ENCODE results near the gene ENPP5. TPM values are rescaled to one million over a fixed set of nuclear protein-coding genes. Genes with fewer than 3 reads are reported as not detected.

ENPP5 gene
- total and polyA plus RNA-seq, 2 donors (not counting 1 experiment from before 2014, with no cell fraction given): 1.4 to 2.5 TPM

- Histone ChIP-seq H3K4me2 (ENCODE audit: extremely low read depth, insufficient read depth, low read length) (no peak overlapping the region), H3K9me3 (ENCODE audit: control insufficient read depth, insufficient read depth, low read depth, low read length) (no peaks in the 10 kb centered on the region), H3K27ac (ENCODE audit: insufficient read depth, low read length) (no peak overlapping the region), H3K79me2 (ENCODE audit: control insufficient read depth, insufficient read depth, low read length) (no peaks in the 10 kb centered on the region), H3K9ac (ENCODE audit: insufficient read depth, low read length) (no peak overlapping the region), H2AFZ (ENCODE audit: low read length) (no peak overlapping the region), H4K20me1 (ENCODE audit: control insufficient read depth, extremely low read depth, insufficient read depth, low read length) (no peaks in the 10 kb centered on the region), H3K4me1 (ENCODE audit: control insufficient read depth, extremely low read depth, insufficient read depth, low read length) (no peaks in the 10 kb centered on the region), H3K36me3 (ENCODE audit: control insufficient read depth, insufficient read depth, low read length) (no peaks in the 10 kb centered on the region), H3K4me3 (replicated peaks in 1 of 4; ENCODE audit: control extremely low read depth in 1 of 4, insufficient read depth in 1 of 4, low read depth in 3 of 4, low read length in 4 of 4) (no peak overlapping the region), H3K27me3 (ENCODE audit: control insufficient read depth, insufficient read depth, low read length) (no peaks in the 10 kb centered on the region)
- DNase-seq (ENCODE audit: low read depth in 2 of 2): peak in 1 of 2 donors; percentile 64
- TF ChIP-seq EZH2 (IDR thresholded peaks at IDR 0.05; ENCODE audit: low read length, missing control alignments): no peak
- no peak for TF ChIP-seq CTCF (conservative IDR thresholded peaks at IDR 0.05 in 1 of 2, IDR thresholded peaks at IDR 0.05 in 1 of 2; ENCODE audit: low read depth in 1 of 2, low read length in 2 of 2)
These were observed 46.9 kb upstream of the ENPP5 start for GRCh38 chr6:46217671-46218131.

- Histone ChIP-seq H2AFZ (ENCODE audit: low read length) (no peak overlapping the region), H3K9me3 (ENCODE audit: control insufficient read depth, insufficient read depth, low read depth, low read length) (no peaks in the 10 kb centered on the region), H4K20me1 (ENCODE audit: control insufficient read depth, extremely low read depth, insufficient read depth, low read length) (no peaks in the 10 kb centered on the region), H3K27ac (ENCODE audit: insufficient read depth, low read length) (no peak overlapping the region), H3K79me2 (ENCODE audit: control insufficient read depth, insufficient read depth, low read length) (no peaks in the 10 kb centered on the region), H3K4me3 (replicated peaks in 1 of 4; ENCODE audit: control extremely low read depth in 1 of 4, insufficient read depth in 1 of 4, low read depth in 3 of 4, low read length in 4 of 4) (no peak overlapping the region), H3K4me2 (ENCODE audit: extremely low read depth, insufficient read depth, low read length) (no peak overlapping the region), H3K27me3 (ENCODE audit: control insufficient read depth, insufficient read depth, low read length) (no peaks in the 10 kb centered on the region), H3K9ac (ENCODE audit: insufficient read depth, low read length) (no peak overlapping the region), H3K36me3 (ENCODE audit: control insufficient read depth, insufficient read depth, low read length) (no peaks in the 10 kb centered on the region), H3K4me1 (ENCODE audit: control insufficient read depth, extremely low read depth, insufficient read depth, low read length) (no peaks in the 10 kb centered on the region)
- TF ChIP-seq EZH2 (IDR thresholded peaks at IDR 0.05; ENCODE audit: low read length, missing control alignments) (no peak), CTCF (conservative IDR thresholded peaks at IDR 0.05 in 1 of 2, IDR thresholded peaks at IDR 0.05 in 1 of 2; ENCODE audit: low read depth in 1 of 2, low read length in 2 of 2) (no peak)
- no peak for DNase-seq (ENCODE audit: low read depth in 2 of 2)
These were observed 46.1 kb upstream of the ENPP5 start for GRCh38 chr6:46216879-46217278.

GRCh38 chr6:46215777-46216176, 45.0 kb upstream of the ENPP5 start:
- H3K27ac ChIP-seq (ENCODE audit: insufficient read depth, low read length): no peak overlapping the region
- DNase-seq (ENCODE audit: low read depth in 2 of 2): no peak
- TF ChIP-seq EZH2 (IDR thresholded peaks at IDR 0.05; ENCODE audit: low read length, missing control alignments): no peak
- no peak for TF ChIP-seq CTCF (conservative IDR thresholded peaks at IDR 0.05 in 1 of 2, IDR thresholded peaks at IDR 0.05 in 1 of 2; ENCODE audit: low read depth in 1 of 2, low read length in 2 of 2)

More at GRCh38 chr6:46215777-46216176, 45.0 kb upstream of the ENPP5 start:
- Histone ChIP-seq H3K36me3 (ENCODE audit: control insufficient read depth, insufficient read depth, low read length) (no peaks in the 10 kb centered on the region), H3K4me2 (ENCODE audit: extremely low read depth, insufficient read depth, low read length) (no peak overlapping the region), H3K4me3 (replicated peaks in 1 of 4; ENCODE audit: control extremely low read depth in 1 of 4, insufficient read depth in 1 of 4, low read depth in 3 of 4, low read length in 4 of 4) (no peak overlapping the region), H3K9me3 (ENCODE audit: control insufficient read depth, insufficient read depth, low read depth, low read length) (no peaks in the 10 kb centered on the region), H3K4me1 (ENCODE audit: control insufficient read depth, extremely low read depth, insufficient read depth, low read length) (no peaks in the 10 kb centered on the region), H3K9ac (ENCODE audit: insufficient read depth, low read length) (no peak overlapping the region), H3K79me2 (ENCODE audit: control insufficient read depth, insufficient read depth, low read length) (no peaks in the 10 kb centered on the region), H4K20me1 (ENCODE audit: control insufficient read depth, extremely low read depth, insufficient read depth, low read length) (no peaks in the 10 kb centered on the region), H2AFZ (ENCODE audit: low read length) (no peak overlapping the region), H3K27me3 (ENCODE audit: control insufficient read depth, insufficient read depth, low read length) (no peaks in the 10 kb centered on the region)

Data from fibroblast of lung (primary cell).